HL-60 (cell line): ENCODE measurements around the gene CAMKMT.

Source experiments
- SPI1 ChIP-seq: IDR thresholded peaks from 2 replicates; pipeline ENCODE4 v1.6.1; 2012; ENCODE audit warnings: low read depth, mild to moderate bottlenecking, borderline replicate concordance
- TF ChIP-seq, protein P1 (sequence below): IDR thresholded peaks from one replicate; pipeline ENCODE4 v1.5.1; 2011; ENCODE audit warnings: low read length, control low read depth, inconsistent platforms; ENCODE audit not compliant: insufficient read depth

DNA sequence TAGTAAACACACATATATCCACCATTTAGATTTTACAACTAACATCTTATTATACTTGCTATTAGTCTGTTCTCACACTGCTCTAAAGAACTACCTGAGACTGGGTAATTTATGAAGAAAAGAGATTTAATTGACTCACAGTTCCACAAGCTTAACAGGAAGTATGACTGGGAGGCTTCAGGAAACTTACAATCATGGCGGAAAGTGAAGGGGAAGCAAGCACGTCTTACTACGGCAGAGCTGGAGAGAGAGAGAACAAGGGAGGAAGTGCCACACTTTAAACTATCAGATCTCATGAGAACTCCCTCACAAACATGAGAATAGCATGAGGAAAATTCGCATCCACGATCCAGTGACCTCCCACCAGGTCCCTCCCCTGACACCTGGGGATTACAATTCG, 240.7 kb downstream of the CAMKMT start:
- TF ChIP-seq, protein P1, sequence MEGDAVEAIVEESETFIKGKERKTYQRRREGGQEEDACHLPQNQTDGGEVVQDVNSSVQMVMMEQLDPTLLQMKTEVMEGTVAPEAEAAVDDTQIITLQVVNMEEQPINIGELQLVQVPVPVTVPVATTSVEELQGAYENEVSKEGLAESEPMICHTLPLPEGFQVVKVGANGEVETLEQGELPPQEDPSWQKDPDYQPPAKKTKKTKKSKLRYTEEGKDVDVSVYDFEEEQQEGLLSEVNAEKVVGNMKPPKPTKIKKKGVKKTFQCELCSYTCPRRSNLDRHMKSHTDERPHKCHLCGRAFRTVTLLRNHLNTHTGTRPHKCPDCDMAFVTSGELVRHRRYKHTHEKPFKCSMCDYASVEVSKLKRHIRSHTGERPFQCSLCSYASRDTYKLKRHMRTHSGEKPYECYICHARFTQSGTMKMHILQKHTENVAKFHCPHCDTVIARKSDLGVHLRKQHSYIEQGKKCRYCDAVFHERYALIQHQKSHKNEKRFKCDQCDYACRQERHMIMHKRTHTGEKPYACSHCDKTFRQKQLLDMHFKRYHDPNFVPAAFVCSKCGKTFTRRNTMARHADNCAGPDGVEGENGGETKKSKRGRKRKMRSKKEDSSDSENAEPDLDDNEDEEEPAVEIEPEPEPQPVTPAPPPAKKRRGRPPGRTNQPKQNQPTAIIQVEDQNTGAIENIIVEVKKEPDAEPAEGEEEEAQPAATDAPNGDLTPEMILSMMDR = no peak
- TF ChIP-seq SPI1 = no peak
